ENCODE results near the gene VAMP7. TPM values are rescaled to one million over a fixed set of nuclear protein-coding genes. Genes with fewer than 3 reads are reported as not detected.
"Not testable (repeated sequence)": the region's sequence is repeated elsewhere in the genome, so short reads cannot be mapped to it uniquely, and the experiment has no call there.

VAMP7 gene
- polyA plus RNA-seq, 1 donor (not counting 4 experiments of a cell fraction or from before 2014, with no cell fraction given), result 41.5 TPM

DNA sequence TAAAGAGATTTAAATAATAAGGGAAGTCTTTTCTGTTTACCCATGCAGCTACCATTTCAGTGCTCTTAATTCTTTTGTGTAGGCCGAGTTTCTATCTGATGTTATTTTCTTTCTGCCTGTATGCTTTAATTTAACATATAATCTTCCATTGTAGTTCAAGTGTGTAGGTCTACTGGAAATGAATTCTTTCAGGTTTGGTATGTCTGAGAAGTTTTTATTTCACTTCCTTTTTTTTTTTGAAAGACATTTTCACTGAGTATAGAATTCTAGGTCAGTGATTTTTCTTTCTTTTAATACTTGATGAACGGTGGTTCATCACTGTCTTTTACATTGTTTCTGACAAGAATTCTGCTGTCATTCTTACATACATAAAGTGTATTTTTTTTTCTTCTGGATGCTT lies 42.1 kb downstream of the VAMP7 start:
- DNase-seq (ENCODE audit: low read depth, low spot score) (no peak), FAIRE-seq (no peak)
- Histone ChIP-seq H3K36me3 (ENCODE audit: control insufficient read depth in 2 of 2, extremely low read depth in 1 of 2, insufficient read depth in 2 of 2, low read length in 2 of 2) (peaks cover 0 to 4% of the 10 kb centered on the region in 2 experiments), H3K79me2 (ENCODE audit: control insufficient read depth, insufficient read depth, low read length) (no peaks in the 10 kb centered on the region), H3K9ac (ENCODE audit: control insufficient read depth, extremely low read depth, insufficient read depth, low read length) (no peak overlapping the region), H2AFZ (ENCODE audit: control insufficient read depth, low read length) (no peak overlapping the region), H3K4me3 (ENCODE audit: control insufficient read depth in 2 of 3, extremely low read depth in 1 of 3, insufficient read depth in 2 of 3, low read depth in 1 of 3, low read length in 3 of 3) (no peak overlapping the region), H3K27me3 (ENCODE audit: control insufficient read depth, extremely low read depth, insufficient read depth, low read length) (no peaks in the 10 kb centered on the region), H3K9me1 (ENCODE audit: control insufficient read depth, extremely low read depth, insufficient read depth, low read length) (no peaks in the 10 kb centered on the region), H4K20me1 (ENCODE audit: control insufficient read depth, extremely low read depth, insufficient read depth, low read length) (no peaks in the 10 kb centered on the region), H3K4me1 (ENCODE audit: control insufficient read depth, extremely low read depth, insufficient read depth, low read length) (no peaks in the 10 kb centered on the region), H3K27ac (ENCODE audit: control insufficient read depth, insufficient read depth, low read length) (no peak overlapping the region), H3K4me2 (ENCODE audit: control insufficient read depth, extremely low read depth, insufficient read depth, low read depth, low read length) (no peak overlapping the region), H3K9me3 (ENCODE audit: control insufficient read depth, low read depth, low read length) (no peaks in the 10 kb centered on the region)
- no peak for TF ChIP-seq CTCF (optimal IDR thresholded peaks at IDR 0.05 in 1 of 3, IDR thresholded peaks at IDR 0.05 in 1 of 3, conservative IDR thresholded peaks at IDR 0.05 in 1 of 3; ENCODE audit: extremely low read depth in 1 of 3, insufficient read depth in 2 of 3, low read length in 3 of 3)
- no peak for TF ChIP-seq EZH2 (IDR thresholded peaks at IDR 0.05; ENCODE audit: low read length)
- dilution Hi-C loops (cut with MboI; ENCODE audit: extremely low pct_ligation_motif_present, low sequenced_read_pairs), result no loop called here

DNA sequence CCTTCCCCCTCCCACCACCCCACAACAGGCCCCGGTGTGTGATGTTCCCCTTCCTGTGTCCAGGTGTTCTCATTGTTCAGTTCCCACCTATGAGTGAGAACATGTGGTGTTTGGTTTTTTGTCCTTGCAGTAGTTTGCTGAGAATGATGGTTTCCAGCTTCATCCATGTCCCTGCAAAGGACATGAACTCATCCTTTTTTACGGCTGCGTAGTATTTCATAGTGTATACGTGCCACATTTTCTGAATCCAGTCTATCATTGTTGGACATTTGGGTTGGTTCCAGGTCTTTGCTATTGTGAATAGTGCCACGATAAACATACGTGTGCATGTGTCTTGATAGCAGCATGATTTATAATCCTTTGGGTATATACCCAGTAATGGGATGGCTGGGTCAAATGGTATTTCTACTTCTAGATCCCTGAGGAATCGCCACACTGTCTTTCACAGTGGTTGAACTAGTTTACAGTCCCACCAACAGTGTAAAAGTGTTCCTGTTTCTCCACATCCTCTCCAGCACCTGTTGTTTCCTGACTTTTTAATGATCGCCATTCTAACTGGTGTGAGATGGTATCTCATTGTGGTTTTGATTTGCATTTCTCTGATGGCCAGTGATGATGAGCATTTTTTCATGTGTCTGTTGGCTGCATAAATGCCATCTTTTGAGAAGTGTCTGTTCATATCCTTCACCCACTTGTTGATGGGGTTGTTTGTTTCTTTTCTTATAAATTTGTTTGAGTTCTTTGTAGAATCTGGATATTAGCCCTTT lies 49.9 kb downstream of the VAMP7 start:
- H3K27ac ChIP-seq (ENCODE audit: control insufficient read depth, insufficient read depth, low read length); H3K9me3 ChIP-seq (ENCODE audit: control insufficient read depth, low read depth, low read length); DNase-seq (ENCODE audit: low read depth, low spot score); H3K27me3 ChIP-seq (ENCODE audit: control insufficient read depth, extremely low read depth, insufficient read depth, low read length); dilution Hi-C loops (cut with MboI; ENCODE audit: extremely low pct_ligation_motif_present, low sequenced_read_pairs); H3K9me1 ChIP-seq (ENCODE audit: control insufficient read depth, extremely low read depth, insufficient read depth, low read length); H3K36me3 ChIP-seq (ENCODE audit: control insufficient read depth in 2 of 2, extremely low read depth in 1 of 2, insufficient read depth in 2 of 2, low read length in 2 of 2); H2AFZ ChIP-seq (ENCODE audit: control insufficient read depth, low read length); H3K4me1 ChIP-seq (ENCODE audit: control insufficient read depth, extremely low read depth, insufficient read depth, low read length); H4K20me1 ChIP-seq (ENCODE audit: control insufficient read depth, extremely low read depth, insufficient read depth, low read length); H3K4me2 ChIP-seq (ENCODE audit: control insufficient read depth, extremely low read depth, insufficient read depth, low read depth, low read length); H3K9ac ChIP-seq (ENCODE audit: control insufficient read depth, extremely low read depth, insufficient read depth, low read length); FAIRE-seq; H3K79me2 ChIP-seq (ENCODE audit: control insufficient read depth, insufficient read depth, low read length); H3K4me3 ChIP-seq (ENCODE audit: control insufficient read depth in 2 of 3, extremely low read depth in 1 of 3, insufficient read depth in 2 of 3, low read depth in 1 of 3, low read length in 3 of 3): not testable (repeated sequence)

- no peak for FAIRE-seq
- dilution Hi-C loops (cut with MboI; ENCODE audit: extremely low pct_ligation_motif_present, low sequenced_read_pairs), result no loop called here
- no peaks in the 10 kb centered on the region for H3K9me1 ChIP-seq (ENCODE audit: control insufficient read depth, extremely low read depth, insufficient read depth, low read length)
Observed at GRCh38 chrX:155938132-155938531, 57.0 kb downstream of the VAMP7 start.

More at GRCh38 chrX:155938132-155938531, 57.0 kb downstream of the VAMP7 start:
- TF ChIP-seq CTCF (optimal IDR thresholded peaks at IDR 0.05 in 1 of 3, IDR thresholded peaks at IDR 0.05 in 1 of 3, conservative IDR thresholded peaks at IDR 0.05 in 1 of 3; ENCODE audit: extremely low read depth in 1 of 3, insufficient read depth in 2 of 3, low read length in 3 of 3), result no peak
- TF ChIP-seq EZH2 (IDR thresholded peaks at IDR 0.05; ENCODE audit: low read length), result no peak
- no peak overlapping the region for H3K9ac ChIP-seq (ENCODE audit: control insufficient read depth, extremely low read depth, insufficient read depth, low read length)
- H3K27ac ChIP-seq (ENCODE audit: control insufficient read depth, insufficient read depth, low read length), result no peak overlapping the region
- H3K4me3 ChIP-seq (ENCODE audit: control insufficient read depth in 2 of 3, extremely low read depth in 1 of 3, insufficient read depth in 2 of 3, low read depth in 1 of 3, low read length in 3 of 3), result no peak overlapping the region
- no peak overlapping the region for H2AFZ ChIP-seq (ENCODE audit: control insufficient read depth, low read length)
- no peaks in the 10 kb centered on the region for H3K79me2 ChIP-seq (ENCODE audit: control insufficient read depth, insufficient read depth, low read length)
- no peaks in the 10 kb centered on the region for H4K20me1 ChIP-seq (ENCODE audit: control insufficient read depth, extremely low read depth, insufficient read depth, low read length)
- DNase-seq (ENCODE audit: low read depth, low spot score), result no peak
- no peaks in the 10 kb centered on the region for H3K4me1 ChIP-seq (ENCODE audit: control insufficient read depth, extremely low read depth, insufficient read depth, low read length)
- H3K36me3 ChIP-seq (ENCODE audit: control insufficient read depth in 2 of 2, extremely low read depth in 1 of 2, insufficient read depth in 2 of 2, low read length in 2 of 2), result no peaks in the 10 kb centered on the region
- no peak overlapping the region for H3K4me2 ChIP-seq (ENCODE audit: control insufficient read depth, extremely low read depth, insufficient read depth, low read depth, low read length)
- H3K9me3 ChIP-seq (ENCODE audit: control insufficient read depth, low read depth, low read length), result no peaks in the 10 kb centered on the region
- H3K27me3 ChIP-seq (ENCODE audit: control insufficient read depth, extremely low read depth, insufficient read depth, low read length), result no peaks in the 10 kb centered on the region

Measured in keratinocyte (primary cell).